ENCODE measurements around the gene GDI2. TPM values are rescaled to one million over a fixed set of nuclear protein-coding genes. Genes with fewer than 3 reads are reported as not detected.

The GDI2 gene
- polyA plus RNA-seq, 1 donor (not counting 4 experiments of a cell fraction or from before 2014, with no cell fraction given), result 293 TPM

GRCh38 chr10:5856701-5857004, 43.4 kb upstream of the GDI2 start:
- dilution Hi-C loops (cut with MboI; ENCODE audit: extremely low pct_ligation_motif_present, low sequenced_read_pairs), result no loop called here

GRCh38 chr10:5855979-5856700, 42.9 kb upstream of the GDI2 start:
- DNase-seq (ENCODE audit: low read depth, low spot score), result no peak
- Histone ChIP-seq H3K4me2 (ENCODE audit: control insufficient read depth, extremely low read depth, insufficient read depth, low read depth, low read length) (no peak overlapping the region), H3K9ac (ENCODE audit: control insufficient read depth, extremely low read depth, insufficient read depth, low read length) (no peak overlapping the region), H3K27ac (ENCODE audit: control insufficient read depth, insufficient read depth, low read length) (no peak overlapping the region), H3K79me2 (ENCODE audit: control insufficient read depth, insufficient read depth, low read length) (no peaks in the 10 kb centered on the region), H3K4me3 (ENCODE audit: control insufficient read depth in 2 of 3, extremely low read depth in 1 of 3, insufficient read depth in 2 of 3, low read depth in 1 of 3, low read length in 3 of 3) (no peak overlapping the region), H3K9me1 (ENCODE audit: control insufficient read depth, extremely low read depth, insufficient read depth, low read length) (no peaks in the 10 kb centered on the region), H3K27me3 (ENCODE audit: control insufficient read depth, extremely low read depth, insufficient read depth, low read length) (peaks cover 6% of the 10 kb centered on the region), H3K4me1 (ENCODE audit: control insufficient read depth, extremely low read depth, insufficient read depth, low read length) (no peaks in the 10 kb centered on the region), H3K9me3 (ENCODE audit: control insufficient read depth, low read depth, low read length) (no peaks in the 10 kb centered on the region), H3K36me3 (ENCODE audit: control insufficient read depth in 2 of 2, extremely low read depth in 1 of 2, insufficient read depth in 2 of 2, low read length in 2 of 2) (no peaks in the 10 kb centered on the region), H2AFZ (ENCODE audit: control insufficient read depth, low read length) (no peak overlapping the region), H4K20me1 (ENCODE audit: control insufficient read depth, extremely low read depth, insufficient read depth, low read length) (no peaks in the 10 kb centered on the region)
- no peak for FAIRE-seq
- dilution Hi-C loops (cut with MboI; ENCODE audit: extremely low pct_ligation_motif_present, low sequenced_read_pairs), result no loop called here
- TF ChIP-seq EZH2 (IDR thresholded peaks at IDR 0.05; ENCODE audit: low read length) (no peak), CTCF (optimal IDR thresholded peaks at IDR 0.05 in 1 of 3, IDR thresholded peaks at IDR 0.05 in 1 of 3, conservative IDR thresholded peaks at IDR 0.05 in 1 of 3; ENCODE audit: extremely low read depth in 1 of 3, insufficient read depth in 2 of 3, low read length in 3 of 3) (no peak)

More at GRCh38 chr10:5856701-5857004, 43.4 kb upstream of the GDI2 start:
- Histone ChIP-seq H3K4me1 (ENCODE audit: control insufficient read depth, extremely low read depth, insufficient read depth, low read length) (no peaks in the 10 kb centered on the region), H3K9me3 (ENCODE audit: control insufficient read depth, low read depth, low read length) (no peaks in the 10 kb centered on the region), H3K27me3 (ENCODE audit: control insufficient read depth, extremely low read depth, insufficient read depth, low read length) (peaks cover 6% of the 10 kb centered on the region), H3K27ac (ENCODE audit: control insufficient read depth, insufficient read depth, low read length) (no peak overlapping the region), H3K9ac (ENCODE audit: control insufficient read depth, extremely low read depth, insufficient read depth, low read length) (no peak overlapping the region), H3K4me2 (ENCODE audit: control insufficient read depth, extremely low read depth, insufficient read depth, low read depth, low read length) (no peak overlapping the region), H3K36me3 (ENCODE audit: control insufficient read depth in 2 of 2, extremely low read depth in 1 of 2, insufficient read depth in 2 of 2, low read length in 2 of 2) (no peaks in the 10 kb centered on the region), H4K20me1 (ENCODE audit: control insufficient read depth, extremely low read depth, insufficient read depth, low read length) (no peaks in the 10 kb centered on the region), H3K4me3 (ENCODE audit: control insufficient read depth in 2 of 3, extremely low read depth in 1 of 3, insufficient read depth in 2 of 3, low read depth in 1 of 3, low read length in 3 of 3) (no peak overlapping the region), H3K79me2 (ENCODE audit: control insufficient read depth, insufficient read depth, low read length) (no peaks in the 10 kb centered on the region), H2AFZ (ENCODE audit: control insufficient read depth, low read length) (no peak overlapping the region), H3K9me1 (ENCODE audit: control insufficient read depth, extremely low read depth, insufficient read depth, low read length) (no peaks in the 10 kb centered on the region)
- FAIRE-seq (no peak), DNase-seq (ENCODE audit: low read depth, low spot score) (no peak)
- TF ChIP-seq EZH2 (IDR thresholded peaks at IDR 0.05; ENCODE audit: low read length) (no peak), CTCF (optimal IDR thresholded peaks at IDR 0.05 in 1 of 3, IDR thresholded peaks at IDR 0.05 in 1 of 3, conservative IDR thresholded peaks at IDR 0.05 in 1 of 3; ENCODE audit: extremely low read depth in 1 of 3, insufficient read depth in 2 of 3, low read length in 3 of 3) (no peak)

Measured in keratinocyte (primary cell).